Right kidney (tissue), 1 donor: Measurements from ENCODE around the gene DMTF1.

Experiments used
- DNase-seq: peaks from one replicate; pipeline ENCODE4 v3.0.0-alpha.2; 2016

The DMTF1 gene

GRCh38 chr7:87140271-87140748 lies 11.9 kb upstream of the DMTF1 start:
- no peak for DNase-seq

- no peak for DNase-seq
These were observed 8.0 kb upstream of the DMTF1 start for GRCh38 chr7:87144173-87144657.

GRCh38 chr7:87146740-87147386 lies 5.4 kb upstream of the DMTF1 start:
- DNase-seq = no peak

GRCh38 chr7:87147500-87147899 lies 4.8 kb upstream of the DMTF1 start:
- no peak for DNase-seq

- DNase-seq = no peak
These were observed 3.8 kb upstream of the DMTF1 start for GRCh38 chr7:87148332-87148955.

- DNase-seq = no peak
These were observed 1.1 kb upstream of the DMTF1 start for GRCh38 chr7:87151002-87151728.

- DNase-seq = no peak
These were observed 533 bp upstream of the DMTF1 start for GRCh38 chr7:87151729-87152111.

- DNase-seq = no peak
These were observed 816 bp downstream of the DMTF1 start for GRCh38 chr7:87152897-87153641.

GRCh38 chr7:87154166-87154565 lies 1.9 kb downstream of the DMTF1 start:
- no peak for DNase-seq

- DNase-seq = no peak
These were observed 2.3 kb downstream of the DMTF1 start for GRCh38 chr7:87154569-87154968.

- DNase-seq = no peak
These were observed 3.5 kb downstream of the DMTF1 start for GRCh38 chr7:87155788-87156187.

GRCh38 chr7:87156709-87157108 lies 4.5 kb downstream of the DMTF1 start:
- no peak for DNase-seq

GRCh38 chr7:87159538-87159937 lies 7.3 kb downstream of the DMTF1 start:
- no peak for DNase-seq

GRCh38 chr7:87164433-87164832 lies 12.2 kb downstream of the DMTF1 start:
- DNase-seq = no peak

GRCh38 chr7:87170828-87171227 lies 18.6 kb downstream of the DMTF1 start:
- DNase-seq = no peak

- no peak for DNase-seq
These were observed 19.2 kb downstream of the DMTF1 start for GRCh38 chr7:87171282-87171934.

- DNase-seq = no peak
These were observed 21.2 kb downstream of the DMTF1 start for GRCh38 chr7:87173471-87173870.

GRCh38 chr7:87178320-87178719 lies 26.1 kb downstream of the DMTF1 start:
- no peak for DNase-seq

GRCh38 chr7:87179180-87179579 lies 26.9 kb downstream of the DMTF1 start:
- no peak for DNase-seq

GRCh38 chr7:87187120-87187519 lies 34.9 kb downstream of the DMTF1 start:
- DNase-seq = no peak

- DNase-seq = no peak
These were observed 36.7 kb downstream of the DMTF1 start for GRCh38 chr7:87188930-87189329.

- no peak for DNase-seq
These were observed 38.5 kb downstream of the DMTF1 start for GRCh38 chr7:87190783-87191182.
